Upper lobe of right lung (tissue), 1 donor: ENCODE data around the gene DLG2. TPM values are rescaled to one million over a fixed set of nuclear protein-coding genes. Genes with fewer than 3 reads are reported as not detected.

ENCODE experiments used
- ATAC-seq: fragments of 200-7000 bp; cut with Tn5 transposase; one replicate; pipeline ENCODE4 v1.9.1; 2020; ENCODE audit warnings: mild to moderate bottlenecking, moderate library complexity
- DNase-seq: peaks from one replicate; pipeline ENCODE4 v3.0.0-alpha.2; 2020
- H3K27ac ChIP-seq: fragments of 200-600 bp; one replicate; pipeline ENCODE4 v1.8.0; 2022
- H3K27me3 ChIP-seq: fragments of 200-600 bp; one replicate; pipeline ENCODE4 v1.8.0; 2022; ENCODE audit warnings: mild to moderate bottlenecking
- H3K36me3 ChIP-seq: fragments of 200-600 bp; one replicate; pipeline ENCODE4 v1.8.0; 2022
- H3K4me1 ChIP-seq: fragments of 200-600 bp; one replicate; pipeline ENCODE4 v1.8.0; 2022
- H3K4me3 ChIP-seq: fragments of 200-600 bp; one replicate; pipeline ENCODE4 v1.8.0; 2022; ENCODE audit warnings: mild to moderate bottlenecking
- H3K9me3 ChIP-seq: fragments of 200-600 bp; one replicate; pipeline ENCODE4 v1.8.0; 2022
- intact Hi-C: fragments of 100-400 bp; cut with DNase I; formaldehyde crosslinking; loops from one replicate; pipeline ENCODE4 v1.11.0; 2022
- total RNA-seq: library from RNA; stranded (reverse); fragmentation: NEBNext Ultra II Directional; extraction: Animal tissue kit (Norgen Biotek cat#: 25700); gene quantifications from one replicate; pipeline ENCODE4 v1.2.1, GENCODE V29; 2021
- TF ChIP-seq, protein P1 (sequence below): fragments of 200-600 bp; IDR thresholded peaks from one replicate; pipeline ENCODE4 v1.8.0; 2022; ENCODE audit warnings: antibody characterized with exemption
- donor health status: DM: no; HTN: yes; CAD: no; lungs with severe emphysema.

DLG2 gene
- total RNA-seq, 1 donor from 2014 or later, result 9.7 TPM

DNA sequence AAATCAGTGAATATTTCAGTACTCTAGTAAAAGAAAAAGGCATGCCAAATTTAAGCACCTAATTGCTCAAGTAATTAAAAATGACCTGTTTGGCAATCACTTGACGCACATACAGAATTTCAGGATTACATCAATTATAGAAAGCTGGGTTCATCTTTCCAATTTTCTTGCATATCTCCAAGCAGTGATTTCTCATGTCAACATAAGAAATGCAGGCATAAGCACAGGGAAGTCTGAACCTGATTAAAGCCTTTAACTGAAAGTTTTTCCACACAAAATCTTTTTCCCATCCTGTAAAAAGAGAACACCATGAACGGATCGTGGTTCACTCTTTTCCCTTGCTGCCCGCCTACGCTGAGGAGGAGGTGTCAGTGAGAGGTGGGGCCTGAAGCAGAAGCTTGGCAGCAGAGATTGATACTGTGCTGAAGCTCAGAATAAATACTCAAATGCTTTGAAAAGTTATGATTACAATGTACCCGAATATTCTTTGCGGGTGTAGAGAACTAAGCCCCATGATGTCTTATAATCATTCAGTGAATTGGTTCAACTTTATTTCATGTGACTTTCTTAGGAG, 1636.9 kb downstream of the DLG2 start:
- Histone ChIP-seq H3K4me1 (no peaks in the 10 kb centered on the region), H3K36me3 (no peaks in the 10 kb centered on the region), H3K4me3 (no peak overlapping the region), H3K27ac (no peak overlapping the region), H3K27me3 (no peaks in the 10 kb centered on the region), H3K9me3 (no peaks in the 10 kb centered on the region)
- ATAC-seq, result no peak
- no peak for DNase-seq
- intact Hi-C loops, result no loop called here
- TF ChIP-seq, protein P1, sequence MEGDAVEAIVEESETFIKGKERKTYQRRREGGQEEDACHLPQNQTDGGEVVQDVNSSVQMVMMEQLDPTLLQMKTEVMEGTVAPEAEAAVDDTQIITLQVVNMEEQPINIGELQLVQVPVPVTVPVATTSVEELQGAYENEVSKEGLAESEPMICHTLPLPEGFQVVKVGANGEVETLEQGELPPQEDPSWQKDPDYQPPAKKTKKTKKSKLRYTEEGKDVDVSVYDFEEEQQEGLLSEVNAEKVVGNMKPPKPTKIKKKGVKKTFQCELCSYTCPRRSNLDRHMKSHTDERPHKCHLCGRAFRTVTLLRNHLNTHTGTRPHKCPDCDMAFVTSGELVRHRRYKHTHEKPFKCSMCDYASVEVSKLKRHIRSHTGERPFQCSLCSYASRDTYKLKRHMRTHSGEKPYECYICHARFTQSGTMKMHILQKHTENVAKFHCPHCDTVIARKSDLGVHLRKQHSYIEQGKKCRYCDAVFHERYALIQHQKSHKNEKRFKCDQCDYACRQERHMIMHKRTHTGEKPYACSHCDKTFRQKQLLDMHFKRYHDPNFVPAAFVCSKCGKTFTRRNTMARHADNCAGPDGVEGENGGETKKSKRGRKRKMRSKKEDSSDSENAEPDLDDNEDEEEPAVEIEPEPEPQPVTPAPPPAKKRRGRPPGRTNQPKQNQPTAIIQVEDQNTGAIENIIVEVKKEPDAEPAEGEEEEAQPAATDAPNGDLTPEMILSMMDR, result no peak

DNA sequence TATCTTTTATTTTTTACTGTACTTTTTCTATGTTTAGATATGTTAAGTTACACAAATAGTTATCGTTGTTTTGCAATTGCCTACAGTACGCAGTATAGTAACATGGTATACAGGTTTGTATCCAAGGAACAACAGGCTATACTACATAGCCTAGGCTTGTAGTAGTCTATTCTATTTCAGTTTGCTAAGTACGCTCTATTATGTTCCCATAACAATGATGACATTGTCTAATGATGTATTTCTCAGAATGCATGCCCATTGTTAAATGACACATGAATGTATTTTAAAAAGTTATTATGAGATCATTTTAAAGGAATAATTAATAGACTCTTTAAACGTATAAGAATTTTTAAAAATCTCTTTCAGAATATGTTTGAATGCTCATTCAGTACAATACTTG, 1644.3 kb downstream of the DLG2 start:
- Histone ChIP-seq H3K27ac (no peak overlapping the region), H3K27me3 (no peaks in the 10 kb centered on the region), H3K9me3 (no peaks in the 10 kb centered on the region), H3K4me1 (no peaks in the 10 kb centered on the region), H3K4me3 (no peak overlapping the region), H3K36me3 (no peaks in the 10 kb centered on the region)
- ATAC-seq, result no peak
- TF ChIP-seq, protein P1, result no peak
- DNase-seq, result no peak
- intact Hi-C loops, result no loop called here

DNA sequence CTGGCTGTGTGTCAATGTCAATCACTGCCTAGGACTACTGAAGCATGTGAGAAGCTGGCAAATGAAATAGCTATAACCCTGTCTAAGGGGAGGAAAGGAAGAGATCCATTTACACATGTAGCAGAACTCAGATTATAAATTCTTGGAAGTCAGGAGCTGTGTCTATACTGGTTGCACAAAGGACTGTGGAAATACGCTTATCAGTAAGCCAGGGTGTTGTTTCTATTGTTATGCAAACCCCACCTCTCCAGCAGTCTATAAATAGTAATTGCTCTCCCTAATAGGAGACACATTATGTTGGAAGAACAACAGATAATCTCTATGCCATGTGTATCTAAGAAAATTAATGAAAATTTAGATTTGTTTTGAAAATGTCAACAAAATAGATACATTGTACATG, 1647.6 kb downstream of the DLG2 start:
- H3K4me3 ChIP-seq, result no peak overlapping the region
- H3K9me3 ChIP-seq, result no peaks in the 10 kb centered on the region
- no peak overlapping the region for H3K27ac ChIP-seq
- DNase-seq, result no peak
- TF ChIP-seq, protein P1, result no peak
- H3K4me1 ChIP-seq, result no peaks in the 10 kb centered on the region
- H3K27me3 ChIP-seq, result no peaks in the 10 kb centered on the region
- no peaks in the 10 kb centered on the region for H3K36me3 ChIP-seq
- no peak for ATAC-seq
- intact Hi-C loops, result no loop called here

DNA sequence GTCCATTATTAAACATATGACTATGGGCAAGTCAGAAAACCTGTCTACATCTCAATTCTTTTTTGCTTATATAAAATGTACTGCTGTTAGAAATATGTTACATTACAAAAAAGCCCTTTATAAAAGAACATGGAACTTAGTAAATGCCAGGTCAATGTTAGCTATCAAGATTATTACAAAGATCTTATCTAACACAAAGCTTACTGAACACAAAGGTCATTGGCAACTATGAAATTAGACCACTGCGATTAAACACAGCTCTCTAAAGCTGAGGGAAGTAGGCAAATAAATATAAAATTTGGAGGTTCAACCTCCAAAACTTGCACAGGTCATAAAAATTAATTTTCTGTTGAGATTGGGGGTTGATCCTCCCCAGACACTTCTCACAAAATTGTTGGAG, 1648.2 kb downstream of the DLG2 start:
- Histone ChIP-seq H3K4me3 (no peak overlapping the region), H3K4me1 (no peaks in the 10 kb centered on the region), H3K27me3 (no peaks in the 10 kb centered on the region), H3K36me3 (no peaks in the 10 kb centered on the region), H3K27ac (no peak overlapping the region), H3K9me3 (no peaks in the 10 kb centered on the region)
- TF ChIP-seq, protein P1, result no peak
- DNase-seq, result no peak
- intact Hi-C loops, result no loop called here
- ATAC-seq, result no peak

DNA sequence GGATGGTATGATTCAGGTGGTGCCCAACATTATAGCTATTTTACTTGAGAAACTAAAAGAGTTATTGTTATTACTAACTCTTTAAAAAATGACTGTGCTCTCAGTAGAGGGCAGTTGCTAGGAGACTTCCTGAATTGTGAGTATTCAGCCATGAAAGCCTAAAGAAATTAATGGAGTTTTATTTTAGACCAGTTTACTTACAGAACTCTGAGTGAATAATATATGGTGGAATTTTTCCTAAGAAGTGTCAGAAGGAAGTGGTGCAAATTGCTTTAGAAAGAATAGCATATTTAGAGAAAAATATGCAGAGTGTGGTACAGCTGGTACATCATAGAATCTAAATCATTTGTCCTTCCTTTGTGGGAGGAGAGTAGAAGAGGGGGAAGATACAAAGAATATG, 1651.1 kb downstream of the DLG2 start:
- Histone ChIP-seq H3K4me3 (no peak overlapping the region), H3K4me1 (no peaks in the 10 kb centered on the region), H3K27ac (no peak overlapping the region), H3K9me3 (no peaks in the 10 kb centered on the region), H3K27me3 (no peaks in the 10 kb centered on the region), H3K36me3 (no peaks in the 10 kb centered on the region)
- TF ChIP-seq, protein P1, result no peak
- DNase-seq (no peak), ATAC-seq (no peak)
- intact Hi-C loops, result no loop called here

DNA sequence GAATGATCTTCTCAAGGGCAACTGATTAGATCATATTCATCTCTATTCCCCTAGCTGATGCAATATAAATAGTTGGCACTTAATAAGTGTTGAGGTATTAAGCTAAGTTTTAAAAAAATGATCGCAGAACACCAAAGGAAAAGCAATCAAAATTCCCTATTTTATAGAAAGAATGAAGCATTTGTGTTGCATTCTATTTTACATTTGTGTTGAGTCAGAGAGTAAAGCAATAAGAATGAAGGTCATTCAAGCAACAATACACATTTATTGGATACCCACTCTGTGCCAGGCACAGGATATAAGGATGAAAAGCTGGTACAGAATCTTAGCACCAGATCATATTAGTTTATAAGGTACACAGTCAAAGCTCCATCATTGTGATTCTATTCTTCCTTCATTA, 1654.6 kb downstream of the DLG2 start:
- Histone ChIP-seq H3K9me3 (no peaks in the 10 kb centered on the region), H3K4me1 (no peaks in the 10 kb centered on the region), H3K36me3 (no peaks in the 10 kb centered on the region), H3K4me3 (no peak overlapping the region), H3K27ac (no peak overlapping the region), H3K27me3 (no peaks in the 10 kb centered on the region)
- ATAC-seq (no peak), DNase-seq (no peak)
- TF ChIP-seq, protein P1, result no peak
- intact Hi-C loops, result no loop called here
